Thyroid gland (tissue), 4 donors: ENCODE data around the gene SEC14L2. TPM values are rescaled to one million over a fixed set of nuclear protein-coding genes. Genes with fewer than 3 reads are reported as not detected.
"Not testable (repeated sequence)": the region's sequence is repeated elsewhere in the genome, so short reads cannot be mapped to it uniquely, and the experiment has no call there.

ENCODE experiments used
- DNase-seq, 2 donors: peaks; one replicate each; pipeline ENCODE4 v3.0.0-alpha.2; 2019
- H3K27ac ChIP-seq, 3 donors: fragments of 200-600 bp; sonication (generic); 1 replicate in 2 of 3; 2 replicates in 1 of 3; pipeline ENCODE4 v1.5.1; 2016 to 2019; ENCODE audit warnings: mild to moderate bottlenecking in 1 of 3, moderate library complexity in 1 of 3
- H3K27me3 ChIP-seq: fragments of 200-600 bp; sonication (generic); one replicate; pipeline ENCODE4 v1.5.1; 2019
- H3K36me3 ChIP-seq, 2 donors: fragments of 200-600 bp; sonication (generic); one replicate each; pipeline ENCODE4 v1.5.1; 2016 to 2019
- H3K4me1 ChIP-seq, 2 donors: fragments of 200-600 bp; sonication (generic); one replicate each; pipeline ENCODE4 v1.5.1; 2017 to 2019
- H3K4me3 ChIP-seq, 3 donors: fragments of 200-600 bp; sonication (generic); replicated peaks in 1 of 3; 1 replicate in 2 of 3; 2 replicates in 1 of 3; pipeline ENCODE4 v1.5.1; 2016; ENCODE audit warnings: mild to moderate bottlenecking in 1 of 3
- H3K9me3 ChIP-seq: fragments of 200-600 bp; sonication (generic); one replicate; pipeline ENCODE4 v1.5.1; 2017
- CTCF ChIP-seq, 6 experiments: fragments of 200-600 bp in 3 of 6; fragments of 450-650 bp in 3 of 6; sonication (generic) in 3 of 6; IDR thresholded peaks; one replicate each; pipeline ENCODE4 v1.5.1; 2016 to 2019; ENCODE audit warnings: antibody characterized with exemption in 6 of 6, mild to moderate bottlenecking in 2 of 6, inconsistent platforms in 1 of 6, moderate library complexity in 1 of 6
- POLR2A ChIP-seq, 2 donors: fragments of 450-650 bp; IDR thresholded peaks; one replicate each; pipeline ENCODE4 v1.6.1; 2017; ENCODE audit warnings: antibody characterized with exemption in 2 of 2, mild to moderate bottlenecking in 2 of 2, moderate library complexity in 1 of 2
- WGBS, 2 donors: methylation state at CpG; one replicate each; pipeline ENCODE4 v1.1.5; 2017; 5-methylcytosine and 5-hydroxymethylcytosine counted together
- intact Hi-C: fragments of 100-400 bp; cut with DNase I; formaldehyde crosslinking; loops from one replicate; pipeline ENCODE4 v1.15.1; 2023
- total RNA-seq, 4 donors: library from RNA; depleted of rRNA; stranded (reverse); fragments of >200 nt; gene quantifications; one replicate each; pipeline ENCODE4 v1.2.3, GENCODE V29; 2016

The SEC14L2 gene
- total RNA-seq, 4 donors from 2014 or later: 26.6 to 59.1 (median 30.4) TPM

GRCh38 chr22:30398685-30399680 lies 2.2 kb downstream of the SEC14L2 start:
- no peak for DNase-seq
- Histone ChIP-seq H3K9me3 (no peaks in the 10 kb centered on the region), H3K4me1 (peaks cover 13 to 25% of the 10 kb centered on the region in 2 donors), H3K36me3 (no peaks in the 10 kb centered on the region), H3K27ac (no peak overlapping the region), H3K27me3 (no peaks in the 10 kb centered on the region), H3K4me3 (no peak overlapping the region)
- WGBS, 2 donors: 68 to 69% methylated on average over 19 to 25 of the region's 25 CpGs
- intact Hi-C loops: no loop called here
- TF ChIP-seq CTCF (IDR thresholded peaks at IDR 0.05) (no peak), POLR2A (IDR thresholded peaks at IDR 0.05) (no peak)

- Histone ChIP-seq H3K27ac (no peak overlapping the region), H3K4me3 (no peak overlapping the region), H3K36me3 (no peaks in the 10 kb centered on the region), H3K4me1 (peaks cover 13 to 25% of the 10 kb centered on the region in 2 donors), H3K27me3 (no peaks in the 10 kb centered on the region), H3K9me3 (no peaks in the 10 kb centered on the region)
- no peak for TF ChIP-seq CTCF (IDR thresholded peaks at IDR 0.05)
- TF ChIP-seq POLR2A (IDR thresholded peaks at IDR 0.05): no peak
- intact Hi-C loops: no loop called here
- DNase-seq: no peak
- WGBS, 2 donors: 86 to 95% methylated on average over 5 of the region's 5 CpGs
Observed at GRCh38 chr22:30399718-30400117, 2.9 kb downstream of the SEC14L2 start.

GRCh38 chr22:30400159-30400558 lies 3.3 kb downstream of the SEC14L2 start:
- Histone ChIP-seq H3K27ac (no peak overlapping the region), H3K4me1 (peaks cover 13 to 25% of the 10 kb centered on the region in 2 donors), H3K36me3 (no peaks in the 10 kb centered on the region), H3K4me3 (no peak overlapping the region), H3K9me3 (no peaks in the 10 kb centered on the region), H3K27me3 (no peaks in the 10 kb centered on the region)
- no peak for TF ChIP-seq POLR2A (IDR thresholded peaks at IDR 0.05)
- no peak for TF ChIP-seq CTCF (IDR thresholded peaks at IDR 0.05)
- intact Hi-C loops: no loop called here
- WGBS, 2 donors: 80 to 100% methylated on average over 1 of the region's 1 CpG
- no peak for DNase-seq

GRCh38 chr22:30401024-30401423 lies 4.2 kb downstream of the SEC14L2 start:
- DNase-seq, H3K9me3 ChIP-seq, intact Hi-C loops, H3K4me3 ChIP-seq, H3K27ac ChIP-seq, H3K36me3 ChIP-seq, H3K27me3 ChIP-seq: not testable (repeated sequence)
- H3K4me1 ChIP-seq: peaks cover 13 to 25% of the 10 kb centered on the region in 2 donors
- 94 to 99% methylated on average over 3 of the region's 3 CpGs for WGBS, 2 donors

- H3K27me3 ChIP-seq: no peaks in the 10 kb centered on the region
- H3K27ac ChIP-seq: no peak overlapping the region
Observed at GRCh38 chr22:30402028-30402765, 5.4 kb downstream of the SEC14L2 start.

GRCh38 chr22:30402766-30403104 lies 5.9 kb downstream of the SEC14L2 start:
- H3K9me3 ChIP-seq, H3K4me3 ChIP-seq, H3K27ac ChIP-seq, intact Hi-C loops, H3K27me3 ChIP-seq, DNase-seq: not testable (repeated sequence)
- H3K36me3 ChIP-seq: peaks cover 0 to 12% of the 10 kb centered on the region in 2 donors
- peaks cover 9 to 18% of the 10 kb centered on the region in 2 donors for H3K4me1 ChIP-seq
- WGBS, 2 donors: 98 to 100% methylated on average over 5 of the region's 5 CpGs

More at GRCh38 chr22:30402028-30402765, 5.4 kb downstream of the SEC14L2 start:
- Histone ChIP-seq H3K9me3 (no peaks in the 10 kb centered on the region), H3K4me3 (no peak overlapping the region), H3K4me1 (peaks cover 13 to 19% of the 10 kb centered on the region in 2 donors), H3K36me3 (peaks cover 0 to 8% of the 10 kb centered on the region in 2 donors)
- TF ChIP-seq CTCF (IDR thresholded peaks at IDR 0.05): no peak
- no peak for TF ChIP-seq POLR2A (IDR thresholded peaks at IDR 0.05)
- no peak for DNase-seq
- WGBS, 2 donors: 67 to 78% methylated on average over 5 of the region's 5 CpGs
- intact Hi-C loops: no loop called here
